Putamen (tissue), 1 donor: ENCODE data around the gene CDK6.

ENCODE experiments used
- DNase-seq: peaks from one replicate; pipeline ENCODE4 v3.0.0-alpha.2; 2016; ENCODE audit warnings: low spot score

Gene CDK6

GRCh38 chr7:92589056-92589455 lies 247.3 kb downstream of the CDK6 start:
- DNase-seq: no peak

- no peak for DNase-seq
Measured at GRCh38 chr7:92588561-92588960, 247.8 kb downstream of the CDK6 start.

GRCh38 chr7:92586841-92587240 lies 249.5 kb downstream of the CDK6 start:
- DNase-seq: no peak

GRCh38 chr7:92586403-92586802 lies 250.0 kb downstream of the CDK6 start:
- no peak for DNase-seq

- DNase-seq: no peak
Measured at GRCh38 chr7:92584953-92585352, 251.4 kb downstream of the CDK6 start.

- no peak for DNase-seq
Measured at GRCh38 chr7:92582948-92583347, 253.4 kb downstream of the CDK6 start.

GRCh38 chr7:92576296-92576695 lies 260.1 kb downstream of the CDK6 start:
- no peak for DNase-seq

- no peak for DNase-seq
Measured at GRCh38 chr7:92569137-92569536, 267.2 kb downstream of the CDK6 start.

GRCh38 chr7:92567460-92567859 lies 268.9 kb downstream of the CDK6 start:
- no peak for DNase-seq

- no peak for DNase-seq
Measured at GRCh38 chr7:92563345-92563744, 273.0 kb downstream of the CDK6 start.

- DNase-seq: no peak
Measured at GRCh38 chr7:92560602-92561001, 275.8 kb downstream of the CDK6 start.

GRCh38 chr7:92557808-92558362 lies 278.5 kb downstream of the CDK6 start:
- DNase-seq: no peak

GRCh38 chr7:92557249-92557648 lies 279.1 kb downstream of the CDK6 start:
- DNase-seq: no peak
